ENCODE results near the gene PSORS1C2. TPM values are rescaled to one million over a fixed set of nuclear protein-coding genes. Genes with fewer than 3 reads are reported as not detected.

PSORS1C2 gene
- total RNA-seq, 1 experiment from 2014 or later = not detected

- intact Hi-C loops (cut with micrococcal nuclease; ENCODE audit: unreplicated experiment) = loop anchor here (5.0 kb wide), 1 partner anchor 228 kb away; no protein-coding TSS in a partner anchor
- Histone ChIP-seq H3K9me2 (ENCODE audit: insufficient read depth) (no peaks in the 10 kb centered on the region), H2AFZ (no peak overlapping the region), H3K27me3 (ENCODE audit: insufficient read depth, low read depth) (no peaks in the 10 kb centered on the region), H4K20me1 (ENCODE audit: insufficient read depth) (no peaks in the 10 kb centered on the region), H3K4me1 (replicated peaks; ENCODE audit: insufficient read depth) (no peaks in the 10 kb centered on the region), H3K9me3 (ENCODE audit: insufficient read depth, low read depth) (no peaks in the 10 kb centered on the region), H3K79me2 (ENCODE audit: low read depth) (no peaks in the 10 kb centered on the region), H3K36me3 (ENCODE audit: low read depth) (no peaks in the 10 kb centered on the region), H3K4me3 (no peak overlapping the region), H3K4me2 (no peak overlapping the region), H3F3A (ENCODE audit: insufficient read depth, low read depth) (no peaks in the 10 kb centered on the region; the same call in 1 of the 2 replicates), H3K27ac (no peak overlapping the region)
- POLR2A ChIA-PET (ENCODE audit: unreplicated experiment) = interaction anchor here (0.7 kb wide), 2 partner anchors 13 to 19 kb away, joined by 4 to 6 read pairs; partner anchors contain the start of gene TCF19
- CTCF ChIA-PET = interaction anchor here (1.6 kb wide), 1 partner anchor 53 kb away, joined by 3 read pairs; no protein-coding TSS in a partner anchor
- no peak for TF ChIP-seq CTCF (conservative IDR thresholded peaks at IDR 0.05)
- no peak for TF ChIP-seq EZH2 (IDR thresholded peaks at IDR 0.05; ENCODE audit: low read depth)
- no TSS peak for BruUV-seq (replicated peaks)
- DNase-seq = no peak
Observed at GRCh38 chr6:31139599-31139998, 733 bp upstream of the PSORS1C2 start.

- Histone ChIP-seq H3K4me2 (no peak overlapping the region), H3K27ac (no peak overlapping the region), H4K20me1 (ENCODE audit: insufficient read depth) (no peaks in the 10 kb centered on the region), H3K9me3 (ENCODE audit: insufficient read depth, low read depth) (no peaks in the 10 kb centered on the region), H3K9me2 (ENCODE audit: insufficient read depth) (no peaks in the 10 kb centered on the region), H2AFZ (no peak overlapping the region), H3K27me3 (ENCODE audit: insufficient read depth, low read depth) (no peaks in the 10 kb centered on the region), H3K4me1 (replicated peaks; ENCODE audit: insufficient read depth) (no peaks in the 10 kb centered on the region), H3F3A (ENCODE audit: insufficient read depth, low read depth) (no peaks in the 10 kb centered on the region), H3K4me3 (no peak overlapping the region), H3K36me3 (ENCODE audit: low read depth) (no peaks in the 10 kb centered on the region), H3K79me2 (ENCODE audit: low read depth) (no peaks in the 10 kb centered on the region)
- no peak for DNase-seq
- no TSS peak for BruUV-seq (replicated peaks)
- no peak for TF ChIP-seq EZH2 (IDR thresholded peaks at IDR 0.05; ENCODE audit: low read depth)
- TF ChIP-seq CTCF (conservative IDR thresholded peaks at IDR 0.05) = no peak
- POLR2A ChIA-PET (ENCODE audit: unreplicated experiment) = no interaction called here
- CTCF ChIA-PET = no interaction called here
- intact Hi-C loops (cut with micrococcal nuclease; ENCODE audit: unreplicated experiment) = loop anchor here (5.0 kb wide), 1 partner anchor 232 kb away; no protein-coding TSS in a partner anchor
Observed at GRCh38 chr6:31135710-31136109, 3.2 kb downstream of the PSORS1C2 start.

GRCh38 chr6:31132806-31133205 is 6.1 kb downstream of the PSORS1C2 start:
- ChIA-PET CTCF (no interaction called here), POLR2A (ENCODE audit: unreplicated experiment) (no interaction called here)
- Histone ChIP-seq H3K27ac (no peak overlapping the region), H3K4me1 (replicated peaks; ENCODE audit: insufficient read depth) (no peaks in the 10 kb centered on the region), H2AFZ (no peak overlapping the region), H3F3A (ENCODE audit: insufficient read depth, low read depth) (no peaks in the 10 kb centered on the region), H3K9me2 (ENCODE audit: insufficient read depth) (no peaks in the 10 kb centered on the region), H3K9me3 (ENCODE audit: insufficient read depth, low read depth) (no peaks in the 10 kb centered on the region), H4K20me1 (ENCODE audit: insufficient read depth) (no peaks in the 10 kb centered on the region), H3K4me3 (no peak overlapping the region), H3K27me3 (ENCODE audit: insufficient read depth, low read depth) (no peaks in the 10 kb centered on the region), H3K36me3 (ENCODE audit: low read depth) (no peaks in the 10 kb centered on the region), H3K79me2 (ENCODE audit: low read depth) (no peaks in the 10 kb centered on the region), H3K4me2 (no peak overlapping the region)
- no peak for TF ChIP-seq EZH2 (IDR thresholded peaks at IDR 0.05; ENCODE audit: low read depth)
- no peak for TF ChIP-seq CTCF (conservative IDR thresholded peaks at IDR 0.05)
- no TSS peak for BruUV-seq (replicated peaks)
- DNase-seq = no peak
- intact Hi-C loops (cut with micrococcal nuclease; ENCODE audit: unreplicated experiment) = no loop called here

Data from PC-9 (cell line).